ENCODE data around the gene SUGCT. TPM values are rescaled to one million over a fixed set of nuclear protein-coding genes. Genes with fewer than 3 reads are reported as not detected.

Gene SUGCT
- total RNA-seq, 3 donors from 2014 or later: 2.3 to 4.5 (median 4.0) TPM

- no peak overlapping the region for H3K27ac ChIP-seq
- H3K27me3 ChIP-seq: no peaks in the 10 kb centered on the region
- H3K9me3 ChIP-seq: no peaks in the 10 kb centered on the region
- H3K4me3 ChIP-seq: no peak overlapping the region
- TF ChIP-seq POLR2A (IDR thresholded peaks at IDR 0.05) (no peak), POLR2AphosphoS5 (IDR thresholded peaks at IDR 0.05) (no peak)
- TF ChIP-seq, protein P1, sequence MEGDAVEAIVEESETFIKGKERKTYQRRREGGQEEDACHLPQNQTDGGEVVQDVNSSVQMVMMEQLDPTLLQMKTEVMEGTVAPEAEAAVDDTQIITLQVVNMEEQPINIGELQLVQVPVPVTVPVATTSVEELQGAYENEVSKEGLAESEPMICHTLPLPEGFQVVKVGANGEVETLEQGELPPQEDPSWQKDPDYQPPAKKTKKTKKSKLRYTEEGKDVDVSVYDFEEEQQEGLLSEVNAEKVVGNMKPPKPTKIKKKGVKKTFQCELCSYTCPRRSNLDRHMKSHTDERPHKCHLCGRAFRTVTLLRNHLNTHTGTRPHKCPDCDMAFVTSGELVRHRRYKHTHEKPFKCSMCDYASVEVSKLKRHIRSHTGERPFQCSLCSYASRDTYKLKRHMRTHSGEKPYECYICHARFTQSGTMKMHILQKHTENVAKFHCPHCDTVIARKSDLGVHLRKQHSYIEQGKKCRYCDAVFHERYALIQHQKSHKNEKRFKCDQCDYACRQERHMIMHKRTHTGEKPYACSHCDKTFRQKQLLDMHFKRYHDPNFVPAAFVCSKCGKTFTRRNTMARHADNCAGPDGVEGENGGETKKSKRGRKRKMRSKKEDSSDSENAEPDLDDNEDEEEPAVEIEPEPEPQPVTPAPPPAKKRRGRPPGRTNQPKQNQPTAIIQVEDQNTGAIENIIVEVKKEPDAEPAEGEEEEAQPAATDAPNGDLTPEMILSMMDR (IDR thresholded peaks at IDR 0.05): no peak
- DNase-seq (ENCODE audit: low spot score in 2 of 2): no peak
- no peaks in the 10 kb centered on the region for H3K36me3 ChIP-seq
- H3K4me1 ChIP-seq: no peaks in the 10 kb centered on the region
- intact Hi-C loops (cut with DNase I; ENCODE audit: low total_unique reads): no loop called here
Measured at GRCh38 chr7:40519009-40519408, 384.2 kb downstream of the SUGCT start.

DNA sequence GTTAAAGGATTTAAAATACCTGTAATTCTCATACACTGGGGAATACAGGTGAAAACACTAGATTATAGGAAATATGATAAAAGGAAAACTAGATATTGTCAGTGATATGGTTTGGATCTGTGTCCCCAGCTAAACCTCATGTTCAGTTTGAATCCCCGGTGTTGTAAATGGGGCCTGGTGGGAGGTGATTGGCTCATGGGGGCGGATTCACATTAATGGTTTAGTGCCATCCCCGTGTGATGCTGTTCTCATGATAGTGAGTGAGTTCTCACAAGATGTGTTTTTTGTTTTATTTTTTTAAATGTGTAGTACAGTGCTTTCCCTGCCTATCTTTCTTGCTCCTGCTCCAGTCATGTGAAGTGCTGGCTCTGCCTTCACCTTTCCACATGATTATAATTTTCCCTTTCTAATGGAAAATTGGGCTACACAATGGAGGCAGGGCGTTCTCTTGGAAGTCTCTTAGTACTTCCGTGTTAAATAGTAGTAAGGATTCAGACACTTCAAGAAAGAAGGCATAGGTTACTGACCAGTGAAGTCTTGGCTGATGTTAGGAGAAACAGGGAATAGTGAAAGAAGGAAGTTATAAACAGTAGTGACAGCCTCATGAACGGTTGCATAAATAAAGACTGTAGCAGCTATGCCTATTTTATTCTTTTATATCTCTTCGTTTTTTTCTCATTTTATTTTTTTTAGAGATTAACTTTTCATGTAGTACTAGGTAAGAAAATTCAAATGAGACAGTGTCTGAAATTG lies 386.4 kb downstream of the SUGCT start:
- H3K27me3 ChIP-seq: no peaks in the 10 kb centered on the region
- TF ChIP-seq POLR2A (IDR thresholded peaks at IDR 0.05): no peak
- TF ChIP-seq, protein P1 (IDR thresholded peaks at IDR 0.05): no peak
- TF ChIP-seq POLR2AphosphoS5 (IDR thresholded peaks at IDR 0.05): no peak
- no peak overlapping the region for H3K4me3 ChIP-seq
- no peaks in the 10 kb centered on the region for H3K36me3 ChIP-seq
- H3K4me1 ChIP-seq: no peaks in the 10 kb centered on the region
- H3K27ac ChIP-seq: no peak overlapping the region
- H3K9me3 ChIP-seq: no peaks in the 10 kb centered on the region
- intact Hi-C loops (cut with DNase I; ENCODE audit: low total_unique reads): no loop called here
- no peak for DNase-seq (ENCODE audit: low spot score in 2 of 2)

GRCh38 chr7:40525764-40526163 lies 391.0 kb downstream of the SUGCT start:
- Histone ChIP-seq H3K4me1 (no peaks in the 10 kb centered on the region), H3K9me3 (no peaks in the 10 kb centered on the region), H3K4me3 (no peak overlapping the region), H3K27me3 (no peaks in the 10 kb centered on the region), H3K27ac (no peak overlapping the region), H3K36me3 (no peaks in the 10 kb centered on the region)
- DNase-seq (ENCODE audit: low spot score in 2 of 2): no peak
- intact Hi-C loops (cut with DNase I; ENCODE audit: low total_unique reads): loop anchor here (5.0 kb wide), 1 partner anchor 1032 kb away; no protein-coding TSS in a partner anchor
- TF ChIP-seq POLR2A (IDR thresholded peaks at IDR 0.05) (no peak), POLR2AphosphoS5 (IDR thresholded peaks at IDR 0.05) (no peak)

- Histone ChIP-seq H3K27ac (no peak overlapping the region), H3K4me3 (no peak overlapping the region), H3K36me3 (no peaks in the 10 kb centered on the region), H3K27me3 (no peaks in the 10 kb centered on the region), H3K4me1 (no peaks in the 10 kb centered on the region), H3K9me3 (no peaks in the 10 kb centered on the region)
- DNase-seq (ENCODE audit: low spot score in 2 of 2): no peak
- TF ChIP-seq, protein P1 (IDR thresholded peaks at IDR 0.05): no peak
- TF ChIP-seq POLR2A (IDR thresholded peaks at IDR 0.05) (no peak), POLR2AphosphoS5 (IDR thresholded peaks at IDR 0.05) (no peak)
- intact Hi-C loops (cut with DNase I; ENCODE audit: low total_unique reads): loop anchor here (5.0 kb wide), 1 partner anchor 1030 kb away; no protein-coding TSS in a partner anchor
Measured at GRCh38 chr7:40526951-40527715, 392.3 kb downstream of the SUGCT start.

- no peaks in the 10 kb centered on the region for H3K27me3 ChIP-seq
- H3K9me3 ChIP-seq: no peaks in the 10 kb centered on the region
- no peak overlapping the region for H3K27ac ChIP-seq
- DNase-seq (ENCODE audit: low spot score in 2 of 2): no peak
- no peaks in the 10 kb centered on the region for H3K4me1 ChIP-seq
- H3K36me3 ChIP-seq: no peaks in the 10 kb centered on the region
- TF ChIP-seq POLR2AphosphoS5 (IDR thresholded peaks at IDR 0.05): no peak
- TF ChIP-seq, protein P1 (IDR thresholded peaks at IDR 0.05): no peak
- no peak for TF ChIP-seq POLR2A (IDR thresholded peaks at IDR 0.05)
- H3K4me3 ChIP-seq: no peak overlapping the region
- intact Hi-C loops (cut with DNase I; ENCODE audit: low total_unique reads): loop anchor here (5.0 kb wide), 1 partner anchor 1030 kb away; no protein-coding TSS in a partner anchor
Measured at GRCh38 chr7:40527723-40528122, 392.9 kb downstream of the SUGCT start.
